Neural cell (in vitro differentiated cells): ENCODE measurements around the gene IFT22. TPM values are rescaled to one million over a fixed set of nuclear protein-coding genes. Genes with fewer than 3 reads are reported as not detected.

Experiments used
- H2AFZ ChIP-seq: fragments of 200-600, 300-800 bp; sonication (generic), shearing (Covaris generic); 2 replicates; pipeline ENCODE4 v1.6.0; 2014; ENCODE audit warnings: low read depth, mild to moderate bottlenecking, antibody characterized with exemption, low read length, moderate library complexity
- H3F3A ChIP-seq: fragments of 200-600 bp; shearing (Covaris generic); 2 replicates; pipeline ENCODE4 v1.6.1; 2016; ENCODE audit warnings: mild to moderate bottlenecking, moderate library complexity, mixed read lengths, antibody characterized with exemption, low read length; ENCODE audit not compliant: insufficient read depth, poor library complexity, severe bottlenecking
- H3K27ac ChIP-seq: fragments of 200-600, 300-800 bp; sonication (generic), shearing (Covaris generic); 2 replicates; pipeline ENCODE4 v1.5.1; 2014; ENCODE audit warnings: mild to moderate bottlenecking, low read length, moderate library complexity
- H3K27me3 ChIP-seq: fragments of 300-800, 200-600 bp; sonication (generic), shearing (Covaris generic); 2 replicates; pipeline ENCODE4 v1.6.0; 2014; ENCODE audit warnings: mild to moderate bottlenecking, low read depth, low read length, moderate library complexity; ENCODE audit not compliant: insufficient read depth
- H3K36me3 ChIP-seq: fragments of 300-800, 200-600 bp; sonication (generic), shearing (Covaris generic); 2 replicates; pipeline ENCODE4 v1.5.1; 2014; ENCODE audit warnings: mild to moderate bottlenecking, antibody characterized with exemption, low read length, moderate library complexity; ENCODE audit not compliant: insufficient read depth
- H3K4me2 ChIP-seq: fragments of 300-800, 200-600 bp; sonication (generic), shearing (Covaris generic); 2 replicates; pipeline ENCODE4 v1.6.0; 2014; ENCODE audit warnings: mild to moderate bottlenecking, low read length
- H3K4me3 ChIP-seq: fragments of 300-800, 200-600 bp; sonication (generic), shearing (Covaris generic); 2 replicates; pipeline ENCODE4 v1.5.1; 2014; ENCODE audit warnings: mild to moderate bottlenecking, low read length, moderate library complexity
- H3K79me2 ChIP-seq: fragments of 200-600 bp; shearing (Covaris generic); replicated peaks from 2 replicates; pipeline ENCODE4 v1.6.0; 2014; ENCODE audit warnings: mild to moderate bottlenecking, low read length, moderate library complexity; ENCODE audit not compliant: insufficient read depth
- H3K9ac ChIP-seq: fragments of 300-800, 200-600 bp; sonication (generic), shearing (Covaris generic); 2 replicates; pipeline ENCODE4 v1.6.1; 2016; ENCODE audit warnings: mild to moderate bottlenecking, low read length, mixed read lengths
- H3K9me2 ChIP-seq: fragments of 200-600 bp; shearing (Covaris generic); 2 replicates; pipeline ENCODE4 v1.6.1; 2016; ENCODE audit warnings: mild to moderate bottlenecking, low read length, mixed read lengths; ENCODE audit not compliant: insufficient read depth
- H3K9me3 ChIP-seq: fragments of 200-600, 300-800 bp; sonication (generic), shearing (Covaris generic); 2 replicates; pipeline ENCODE4 v1.6.1; 2016; ENCODE audit warnings: mild to moderate bottlenecking, mixed run types, low read length, moderate library complexity, mixed read lengths
- H4K20me1 ChIP-seq: fragments of 200-600 bp; shearing (Covaris generic); 2 replicates; pipeline ENCODE4 v1.6.1; 2016; ENCODE audit warnings: mild to moderate bottlenecking, mixed run types; ENCODE audit not compliant: insufficient read depth
- CTCF ChIP-seq: fragments of 450-650 bp; IDR thresholded peaks from 2 replicates; pipeline ENCODE4 v1.5.1; 2014; ENCODE audit warnings: antibody characterized with exemption, mild to moderate bottlenecking, moderate library complexity; ENCODE audit not compliant: poor library complexity, severe bottlenecking
- EP300 ChIP-seq: fragments of 450-650 bp; conservative IDR thresholded peaks from 2 replicates; pipeline ENCODE4 v1.6.1; 2014; ENCODE audit warnings: antibody characterized with exemption, mild to moderate bottlenecking, moderate library complexity; ENCODE audit not compliant: poor library complexity, severe bottlenecking
- EZH2 ChIP-seq: fragments of 200-600, 300-800 bp; shearing (Covaris generic), sonication (generic); IDR thresholded peaks from 2 replicates; pipeline ENCODE4 v1.6.1; 2014; ENCODE audit warnings: antibody characterized with exemption, low read length, borderline replicate concordance, mild to moderate bottlenecking; ENCODE audit not compliant: insufficient read depth, poor library complexity, severe bottlenecking
- MXI1 ChIP-seq: fragments of 450-650 bp; conservative IDR thresholded peaks from 2 replicates; pipeline ENCODE4 v1.6.1; 2014; ENCODE audit warnings: antibody characterized with exemption, mild to moderate bottlenecking; ENCODE audit not compliant: poor library complexity, severe bottlenecking
- POLR2AphosphoS5 ChIP-seq: IDR thresholded peaks from 2 replicates; pipeline ENCODE4 v1.6.1; 2012
- RAD21 ChIP-seq: fragments of 450-650 bp; conservative IDR thresholded peaks from 2 replicates; pipeline ENCODE4 v1.6.1; 2014; ENCODE audit warnings: antibody characterized with exemption, mild to moderate bottlenecking, moderate library complexity
- SMC3 ChIP-seq: fragments of 450-650 bp; conservative IDR thresholded peaks from 2 replicates; pipeline ENCODE4 v1.6.1; 2014; ENCODE audit warnings: antibody characterized with exemption, mild to moderate bottlenecking, moderate library complexity; ENCODE audit not compliant: poor library complexity
- TAF1 ChIP-seq: IDR thresholded peaks from 2 replicates; pipeline ENCODE4 v1.6.1; 2012; ENCODE audit warnings: low read depth
- polyA plus RNA-seq: library from polyadenylated mRNA; depleted of rRNA; stranded (reverse); fragments of >200 nt; gene quantifications from 2 replicates; pipeline ENCODE4 v1.2.3, GENCODE V29; 2014
- TF ChIP-seq, protein P1 (sequence below): IDR thresholded peaks from 2 replicates; pipeline ENCODE4 v1.6.1; 2012; ENCODE audit warnings: borderline replicate concordance

IFT22 gene
- polyA plus RNA-seq, 1 donor from 2014 or later = 50.9 TPM

GRCh38 chr7:101294832-101295121 lies 26.8 kb downstream of the IFT22 start:
- Histone ChIP-seq H4K20me1 (no peaks in the 10 kb centered on the region), H3K4me3 (no peak overlapping the region), H3K9ac (no peak overlapping the region), H3K9me2 (no peaks in the 10 kb centered on the region), H3K79me2 (no peaks in the 10 kb centered on the region), H3K4me2 (no peak overlapping the region), H3K9me3 (no peaks in the 10 kb centered on the region), H3K27me3 (peaks cover 20% of the 10 kb centered on the region), H3K36me3 (no peaks in the 10 kb centered on the region), H3K27ac (no peak overlapping the region), H2AFZ (no peak overlapping the region), H3F3A (no peaks in the 10 kb centered on the region)
- TF ChIP-seq SMC3 = no peak
- TF ChIP-seq RAD21 = no peak
- no peak for TF ChIP-seq EP300
- TF ChIP-seq POLR2AphosphoS5 = no peak
- TF ChIP-seq, protein P1, sequence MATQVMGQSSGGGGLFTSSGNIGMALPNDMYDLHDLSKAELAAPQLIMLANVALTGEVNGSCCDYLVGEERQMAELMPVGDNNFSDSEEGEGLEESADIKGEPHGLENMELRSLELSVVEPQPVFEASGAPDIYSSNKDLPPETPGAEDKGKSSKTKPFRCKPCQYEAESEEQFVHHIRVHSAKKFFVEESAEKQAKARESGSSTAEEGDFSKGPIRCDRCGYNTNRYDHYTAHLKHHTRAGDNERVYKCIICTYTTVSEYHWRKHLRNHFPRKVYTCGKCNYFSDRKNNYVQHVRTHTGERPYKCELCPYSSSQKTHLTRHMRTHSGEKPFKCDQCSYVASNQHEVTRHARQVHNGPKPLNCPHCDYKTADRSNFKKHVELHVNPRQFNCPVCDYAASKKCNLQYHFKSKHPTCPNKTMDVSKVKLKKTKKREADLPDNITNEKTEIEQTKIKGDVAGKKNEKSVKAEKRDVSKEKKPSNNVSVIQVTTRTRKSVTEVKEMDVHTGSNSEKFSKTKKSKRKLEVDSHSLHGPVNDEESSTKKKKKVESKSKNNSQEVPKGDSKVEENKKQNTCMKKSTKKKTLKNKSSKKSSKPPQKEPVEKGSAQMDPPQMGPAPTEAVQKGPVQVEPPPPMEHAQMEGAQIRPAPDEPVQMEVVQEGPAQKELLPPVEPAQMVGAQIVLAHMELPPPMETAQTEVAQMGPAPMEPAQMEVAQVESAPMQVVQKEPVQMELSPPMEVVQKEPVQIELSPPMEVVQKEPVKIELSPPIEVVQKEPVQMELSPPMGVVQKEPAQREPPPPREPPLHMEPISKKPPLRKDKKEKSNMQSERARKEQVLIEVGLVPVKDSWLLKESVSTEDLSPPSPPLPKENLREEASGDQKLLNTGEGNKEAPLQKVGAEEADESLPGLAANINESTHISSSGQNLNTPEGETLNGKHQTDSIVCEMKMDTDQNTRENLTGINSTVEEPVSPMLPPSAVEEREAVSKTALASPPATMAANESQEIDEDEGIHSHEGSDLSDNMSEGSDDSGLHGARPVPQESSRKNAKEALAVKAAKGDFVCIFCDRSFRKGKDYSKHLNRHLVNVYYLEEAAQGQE = no peak
- TF ChIP-seq TAF1 = no peak
- no peak for TF ChIP-seq CTCF
- TF ChIP-seq MXI1 = no peak
- no peak for TF ChIP-seq EZH2

DNA sequence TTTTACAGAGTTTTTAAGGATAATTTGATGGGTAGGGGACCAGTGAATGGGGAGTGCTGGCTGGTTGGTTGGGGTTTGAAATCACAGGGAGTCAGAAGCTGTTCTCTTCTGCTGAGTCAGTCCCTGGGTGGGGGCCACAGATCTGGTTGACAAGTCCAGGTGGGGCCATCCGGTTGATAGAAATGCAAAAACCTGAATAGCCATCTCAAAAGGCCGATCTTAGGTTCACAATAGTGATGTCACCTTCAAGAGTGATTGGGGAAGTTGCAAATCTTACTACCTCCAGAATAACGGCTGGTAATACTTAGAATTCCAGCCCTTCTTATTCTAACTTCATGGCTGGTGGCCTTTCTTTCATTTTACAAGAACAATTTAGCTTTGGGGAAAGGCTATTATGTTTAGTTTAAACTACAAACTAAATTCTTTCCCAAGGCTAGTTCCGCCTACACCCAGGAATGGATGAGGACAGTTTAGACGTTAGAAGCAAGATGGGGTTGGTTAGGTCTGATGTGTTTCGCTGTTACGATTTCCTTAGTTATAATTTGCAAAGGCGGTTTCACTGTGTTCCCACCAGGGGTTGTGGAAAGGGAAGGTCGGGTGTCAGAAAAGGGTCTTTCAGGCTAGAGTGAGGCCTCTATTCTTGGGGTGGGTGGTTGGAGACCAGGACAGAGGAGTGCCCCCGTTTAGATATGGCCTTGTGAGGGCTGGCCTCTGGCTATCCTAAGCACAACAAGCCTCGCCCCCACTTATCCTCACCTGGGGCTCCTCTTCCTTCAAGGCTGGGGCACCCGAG lies 27.4 kb downstream of the IFT22 start:
- Histone ChIP-seq H3F3A (no peaks in the 10 kb centered on the region), H3K4me2 (no peak overlapping the region), H3K4me3 (no peak overlapping the region), H3K9me2 (no peaks in the 10 kb centered on the region), H3K36me3 (no peaks in the 10 kb centered on the region), H3K79me2 (no peaks in the 10 kb centered on the region), H2AFZ (no peak overlapping the region), H3K9ac (no peak overlapping the region), H3K9me3 (no peaks in the 10 kb centered on the region), H3K27me3 (peaks cover 14% of the 10 kb centered on the region), H4K20me1 (no peaks in the 10 kb centered on the region), H3K27ac (no peak overlapping the region)
- TF ChIP-seq POLR2AphosphoS5 = no peak
- TF ChIP-seq CTCF = no peak
- TF ChIP-seq EZH2 = no peak
- no peak for TF ChIP-seq MXI1
- TF ChIP-seq TAF1 = no peak
- TF ChIP-seq RAD21 = no peak
- TF ChIP-seq SMC3 = no peak
- no peak for TF ChIP-seq EP300
- TF ChIP-seq, protein P1 = no peak
